ENCODE results near the gene PRPF38B. TPM values are rescaled to one million over a fixed set of nuclear protein-coding genes. Genes with fewer than 3 reads are reported as not detected.
A peak's percentile ranks its signal among the peaks of the same experiment; 100 is the strongest.

The PRPF38B gene
- total and polyA plus RNA-seq, 2 of the 8 experiments (the other 6 are each of a cell fraction or from before 2014, with no cell fraction given) = 16.6 to 50.6 TPM

GRCh38 chr1:108691942-108692723, at the start of gene PRPF38B (continued):
- peak; percentile 74; the same call in 1 of the 2 replicates for TF ChIP-seq GTF2F1 (IDR thresholded peaks at IDR 0.05; ENCODE audit: borderline replicate concordance, low read depth, low read length)
- peak; percentile 97 to 99 for TF ChIP-seq POLR2A (IDR thresholded peaks at IDR 0.05; ENCODE audit: control extremely low read depth in 1 of 2, low read depth in 2 of 2, low read length in 2 of 2)
- TF ChIP-seq KDM4A (IDR thresholded peaks at IDR 0.05; ENCODE audit: low read depth, low read length, severe bottlenecking) = peak; percentile 70
- no peak for TF ChIP-seq BCL11A (IDR thresholded peaks at IDR 0.05; ENCODE audit: low read depth in 2 of 2, low read length in 2 of 2)

All from H1 (cell line).